Muscle of arm (tissue), 14 donors: ENCODE measurements around the gene CENPU. TPM values are rescaled to one million over a fixed set of nuclear protein-coding genes. Genes with fewer than 3 reads are reported as not detected.
"Not testable (repeated sequence)": the region's sequence is repeated elsewhere in the genome, so short reads cannot be mapped to it uniquely, and the experiment has no call there.

ENCODE experiments used
- DNase-seq: peaks from one replicate; pipeline ENCODE4 v3.0.0-alpha.2; 2013
- long read RNA-seq, 11 donors: transcript quantifications; one replicate each; lab custom pipeline, GENCODE V29; 2026
- polyA plus RNA-seq, 12 donors: library from polyadenylated mRNA; unstranded; fragments of 120-200 nt; gene quantifications; one replicate each; pipeline ENCODE4 v1.2.1, GENCODE V29; 2013; ENCODE audit not compliant: insufficient read length in 12 of 12

CENPU gene, protein sequence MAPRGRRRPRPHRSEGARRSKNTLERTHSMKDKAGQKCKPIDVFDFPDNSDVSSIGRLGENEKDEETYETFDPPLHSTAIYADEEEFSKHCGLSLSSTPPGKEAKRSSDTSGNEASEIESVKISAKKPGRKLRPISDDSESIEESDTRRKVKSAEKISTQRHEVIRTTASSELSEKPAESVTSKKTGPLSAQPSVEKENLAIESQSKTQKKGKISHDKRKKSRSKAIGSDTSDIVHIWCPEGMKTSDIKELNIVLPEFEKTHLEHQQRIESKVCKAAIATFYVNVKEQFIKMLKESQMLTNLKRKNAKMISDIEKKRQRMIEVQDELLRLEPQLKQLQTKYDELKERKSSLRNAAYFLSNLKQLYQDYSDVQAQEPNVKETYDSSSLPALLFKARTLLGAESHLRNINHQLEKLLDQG
- 10 to 100 TPM in 11 of 12 donors, not detected in 1; 19.1 to 48.5 (median 29.9) TPM for polyA plus RNA-seq
- long read RNA-seq, donor 1, partial matches to known transcripts: 0 of 1 reads
- long read RNA-seq, donor 1, other reads (novel, unspliced or antisense): 0 of 1 reads
- long read RNA-seq, donor 2, transcript CENPU-201 (13 exons, 1,998 nt): major isoform, 7 of 9 reads
- long read RNA-seq, donor 2, partial matches to known transcripts: 0 of 9 reads
- long read RNA-seq, donor 2, other reads (novel, unspliced or antisense): 0 of 9 reads
- long read RNA-seq, donor 3, partial matches to known transcripts: 0 of 2 reads
- long read RNA-seq, donor 3, other reads (novel, unspliced or antisense): 0 of 2 reads
- long read RNA-seq, donor 4, partial matches to known transcripts: 0 of 3 reads
- long read RNA-seq, donor 4, other reads (novel, unspliced or antisense): 0 of 3 reads
- long read RNA-seq, donor 5, transcript CENPU-201 (13 exons, 1,998 nt): major isoform, 8 of 30 reads
- long read RNA-seq, donor 5, partial matches to known transcripts: 16 of 30 reads
- long read RNA-seq, donor 5, other reads (novel, unspliced or antisense): 5 of 30 reads
- long read RNA-seq, donor 6, transcript CENPU-201 (13 exons, 1,998 nt): major isoform, 5 of 7 reads
- long read RNA-seq, donor 6, partial matches to known transcripts: 0 of 7 reads
- long read RNA-seq, donor 6, other reads (novel, unspliced or antisense): 0 of 7 reads
- long read RNA-seq, donor 7, partial matches to known transcripts: 0 of 4 reads
- long read RNA-seq, donor 7, other reads (novel, unspliced or antisense): 0 of 4 reads
- long read RNA-seq, donor 8, partial matches to known transcripts: 0 of 4 reads
- long read RNA-seq, donor 8, other reads (novel, unspliced or antisense): 0 of 4 reads
- long read RNA-seq, donor 9, partial matches to known transcripts: 0 of 3 reads
- long read RNA-seq, donor 9, other reads (novel, unspliced or antisense): 0 of 3 reads
- long read RNA-seq, donor 10, transcript CENPU-201 (13 exons, 1,998 nt): major isoform, 7 of 12 reads
- long read RNA-seq, donor 10, partial matches to known transcripts: 0 of 12 reads
- long read RNA-seq, donor 10, other reads (novel, unspliced or antisense): 0 of 12 reads
- long read RNA-seq, donor 11, transcript CENPU-201 (13 exons, 1,998 nt): major isoform, 7 of 9 reads
- long read RNA-seq, donor 11, partial matches to known transcripts: 0 of 9 reads
- long read RNA-seq, donor 11, other reads (novel, unspliced or antisense): 0 of 9 reads

DNA sequence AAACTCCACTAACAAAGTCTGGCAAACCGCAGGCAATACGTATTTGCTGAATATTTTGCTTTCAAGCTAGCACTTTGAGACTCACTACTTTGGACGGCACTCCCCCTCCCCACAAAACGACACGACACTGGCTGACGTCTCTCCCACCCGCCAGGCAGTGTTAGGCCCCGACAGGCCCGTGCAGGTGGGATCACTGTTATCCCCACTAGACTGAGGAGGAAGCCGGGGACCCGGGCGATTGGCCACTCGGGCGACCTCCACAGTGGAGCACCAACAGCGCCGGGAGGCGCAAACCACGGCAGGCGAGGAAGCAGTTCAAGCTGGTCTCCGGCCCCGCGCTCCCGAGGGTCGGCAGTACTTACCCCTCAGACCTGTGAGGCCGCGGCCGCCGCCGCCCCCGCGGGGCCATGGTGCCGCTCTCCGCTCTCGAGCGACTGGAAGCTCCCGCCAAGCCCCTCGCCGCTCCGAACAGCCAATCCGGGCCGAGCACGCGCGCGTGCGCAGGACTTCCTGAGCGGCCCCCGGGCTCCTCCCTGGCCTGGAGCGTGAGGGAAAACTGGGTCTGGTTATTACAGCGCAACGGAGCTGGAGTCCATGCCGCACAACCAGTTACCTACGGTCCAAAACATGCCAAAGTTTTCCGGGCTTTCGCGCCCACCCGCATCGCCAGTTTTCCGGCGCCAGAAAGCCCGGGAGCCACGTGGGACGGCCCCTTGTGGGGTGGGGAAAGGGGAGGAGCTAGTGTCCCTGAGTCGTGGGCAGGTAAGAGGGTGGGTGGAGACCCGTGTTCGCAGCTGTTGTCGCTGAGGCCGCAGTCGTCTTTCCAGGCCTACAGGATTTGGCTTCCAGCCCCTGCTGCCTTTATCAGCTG, at the start of gene CENPU:
Gene CENPU, minus strand, starts transcription at position 443 of the 871 bp plus-strand sequence. Its CDS starts 34 bp downstream, at position 409.
- peak; percentile 98 for DNase-seq

DNA sequence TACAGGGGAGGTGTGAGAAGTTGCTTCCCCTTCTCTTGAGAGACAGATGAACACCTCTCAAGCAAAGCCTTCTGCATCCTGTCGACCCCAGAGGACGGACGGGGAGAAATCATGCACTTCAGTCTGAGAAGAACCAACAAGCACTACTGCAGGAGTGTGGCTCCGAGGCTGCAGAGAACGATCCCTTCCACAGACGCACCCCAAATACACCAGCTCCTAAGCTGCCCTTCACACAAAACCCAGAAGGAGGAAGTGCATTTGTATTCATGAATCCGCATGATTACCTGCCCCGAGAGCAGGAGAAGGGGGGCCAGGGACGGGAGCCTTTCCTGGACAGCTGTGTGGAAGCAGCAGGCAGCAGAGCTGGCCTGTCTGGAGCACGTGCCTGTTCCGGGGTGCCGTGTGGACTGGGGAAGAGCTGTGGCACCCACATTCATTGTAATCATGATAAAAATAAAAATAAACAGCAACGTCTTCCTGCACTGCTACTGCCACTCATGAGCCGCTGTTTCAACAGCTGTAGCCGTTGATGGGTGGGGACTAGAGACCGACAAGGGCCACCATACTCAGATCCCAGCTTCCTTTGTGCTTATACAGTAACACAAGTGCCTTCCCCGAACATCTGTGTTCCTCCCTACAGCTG, 49.0 kb upstream of the CENPU start:
- DNase-seq: no peak

DNA sequence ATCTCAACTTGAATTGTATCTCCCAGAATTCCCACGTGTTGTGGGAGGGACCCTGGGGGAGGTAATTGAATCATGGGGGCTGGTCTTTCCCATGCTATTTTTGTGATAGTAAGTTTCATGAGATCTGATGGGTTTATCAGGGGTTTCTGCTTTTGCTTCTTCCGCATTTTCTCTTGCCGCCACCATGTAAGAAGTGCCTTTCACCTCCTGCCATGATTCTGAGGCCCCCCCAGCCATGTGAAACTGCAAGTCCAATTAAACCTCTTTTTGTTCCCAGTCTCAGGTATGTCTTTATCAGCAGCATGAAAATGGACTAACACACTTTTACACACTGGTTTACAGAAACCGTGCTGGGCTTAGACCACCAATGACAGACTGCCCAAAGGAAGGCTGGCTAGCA, 45.3 kb upstream of the CENPU start:
- not testable (repeated sequence) for DNase-seq

DNA sequence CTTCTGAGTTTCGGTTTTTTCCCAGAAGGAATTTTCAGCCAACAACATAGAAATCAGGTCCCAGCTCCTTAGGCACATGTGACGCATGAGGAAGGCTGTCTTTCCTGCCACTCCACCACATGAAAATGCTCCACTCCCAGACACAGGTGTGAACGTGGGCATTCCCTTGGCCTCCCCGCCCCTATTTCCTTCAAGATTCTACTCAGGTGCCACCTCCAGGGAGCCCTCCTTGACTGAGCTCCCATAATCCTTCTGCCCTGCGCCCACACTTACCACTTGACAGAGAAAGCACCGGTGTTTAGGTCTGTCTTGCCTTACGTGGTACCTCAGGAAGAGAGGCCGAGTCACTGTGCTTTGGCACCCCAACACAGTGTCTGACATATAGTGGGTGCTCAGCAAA, 44.4 kb upstream of the CENPU start:
- DNase-seq: no peak

DNA sequence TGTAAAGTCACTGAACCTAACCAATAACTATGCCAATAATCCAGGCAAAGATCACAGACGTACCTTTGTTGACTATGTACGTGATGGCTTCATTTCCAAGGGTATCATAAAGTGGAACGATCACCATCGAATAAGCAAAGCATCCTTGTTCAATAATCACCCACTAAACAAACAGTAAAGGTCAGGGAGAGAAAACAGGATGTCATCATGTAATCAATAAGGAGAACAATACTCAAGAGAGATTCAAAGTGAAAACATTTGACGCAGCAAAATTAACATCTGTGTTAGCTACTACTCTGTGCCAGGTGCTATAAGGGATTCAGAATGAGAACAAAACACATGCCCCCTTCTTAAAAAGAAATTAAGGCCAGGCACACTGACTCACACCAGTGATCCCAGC, 42.9 kb upstream of the CENPU start:
- no peak for DNase-seq

DNA sequence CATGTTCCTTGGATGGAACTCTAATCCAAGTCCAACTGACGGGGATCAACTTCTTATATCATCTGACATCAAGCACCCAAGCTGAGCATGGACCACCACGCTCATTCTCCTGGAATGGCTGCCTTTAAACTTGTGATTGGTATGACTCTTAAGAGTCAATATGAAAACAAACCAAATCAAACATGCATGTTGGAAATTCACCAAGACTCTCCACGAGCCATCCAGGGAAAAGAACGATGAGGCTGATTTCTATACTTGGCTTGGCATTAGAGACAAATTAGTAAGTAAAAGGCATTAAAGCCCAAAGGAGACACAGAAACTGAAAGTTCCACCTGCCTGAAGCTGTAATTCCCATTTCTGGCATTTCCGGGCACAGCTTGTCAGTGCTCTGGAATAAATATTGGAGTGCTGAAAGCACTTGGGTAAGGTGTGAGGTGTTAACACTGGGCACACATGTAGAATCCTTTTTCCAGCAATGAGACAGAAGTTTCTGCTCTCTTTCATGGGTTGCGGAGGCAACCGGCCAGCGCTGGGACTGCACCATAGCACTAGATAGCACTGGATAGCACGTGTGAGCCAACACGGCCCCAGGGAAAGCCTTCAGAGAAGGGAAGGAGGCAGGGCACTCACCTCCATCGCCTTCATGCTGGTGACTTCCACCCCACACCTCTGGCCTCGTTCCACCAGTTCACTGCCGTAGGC, 42.1 kb upstream of the CENPU start:
- no peak for DNase-seq

DNA sequence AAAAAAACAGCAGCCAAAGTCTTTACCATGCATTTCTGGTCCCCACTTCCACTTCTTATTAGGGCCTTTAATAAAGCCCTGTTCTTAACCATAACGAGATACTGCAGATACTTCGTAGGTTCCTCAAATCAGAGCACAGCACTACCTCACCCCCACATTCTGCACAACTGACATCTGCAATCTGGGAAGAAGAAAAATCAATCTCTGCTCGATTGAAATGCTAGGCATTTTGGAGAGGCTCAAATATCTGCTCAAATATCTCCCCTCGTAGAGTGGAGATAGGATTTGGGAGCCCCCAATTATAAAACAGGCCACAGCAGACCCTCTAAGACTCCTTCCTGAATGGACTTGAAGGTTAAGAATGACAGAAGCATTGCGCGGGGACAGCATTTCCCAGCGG, 40.3 kb upstream of the CENPU start:
- no peak for DNase-seq

DNA sequence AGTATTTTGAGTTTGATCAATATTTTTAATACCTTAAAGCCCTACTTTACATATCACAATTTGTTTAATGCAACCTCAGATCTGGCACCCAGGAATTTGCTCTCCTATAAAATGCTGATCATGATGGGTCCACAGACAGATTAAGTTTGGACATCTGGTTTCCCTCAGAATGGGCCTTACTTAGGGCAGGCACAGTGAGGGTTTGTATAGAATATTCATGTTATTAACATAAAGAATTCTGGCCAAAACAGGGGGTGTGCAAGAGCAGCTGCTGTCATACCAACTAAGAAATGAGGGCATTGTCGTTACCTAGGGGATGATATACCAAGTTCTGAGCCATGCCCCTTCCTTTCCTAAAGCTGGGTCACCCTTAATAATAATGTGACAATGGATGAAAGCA, 37.5 kb upstream of the CENPU start:
- DNase-seq: no peak

DNA sequence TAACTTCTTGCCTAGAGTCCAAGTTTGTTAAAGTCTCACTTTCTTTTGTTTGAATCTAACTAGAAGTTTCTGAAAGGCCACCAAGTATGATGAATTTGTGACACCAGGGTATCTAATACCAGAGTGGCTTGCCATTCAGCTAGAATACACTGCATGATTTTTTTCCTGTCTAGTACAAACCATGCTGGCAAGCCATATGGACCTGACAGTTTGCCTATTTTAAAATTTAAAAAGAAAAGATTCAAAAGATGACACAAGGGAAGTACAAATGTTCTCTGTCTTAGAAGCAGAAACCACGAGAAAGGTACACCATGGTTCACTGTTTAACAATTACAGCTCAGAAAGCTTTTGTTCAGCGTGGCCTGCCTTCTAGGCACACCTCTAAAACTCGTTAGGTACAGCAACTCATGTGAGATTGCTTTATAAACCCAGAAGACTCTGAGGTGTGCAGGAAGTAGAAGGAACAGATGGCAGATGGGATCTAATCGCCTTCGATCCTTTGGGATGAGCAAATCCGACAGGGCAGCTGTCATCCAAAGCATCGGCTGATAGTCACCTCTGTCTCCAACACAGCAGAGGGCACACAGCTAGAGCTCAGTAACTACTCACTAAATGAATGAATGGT, 35.4 kb upstream of the CENPU start:
- no peak for DNase-seq

DNA sequence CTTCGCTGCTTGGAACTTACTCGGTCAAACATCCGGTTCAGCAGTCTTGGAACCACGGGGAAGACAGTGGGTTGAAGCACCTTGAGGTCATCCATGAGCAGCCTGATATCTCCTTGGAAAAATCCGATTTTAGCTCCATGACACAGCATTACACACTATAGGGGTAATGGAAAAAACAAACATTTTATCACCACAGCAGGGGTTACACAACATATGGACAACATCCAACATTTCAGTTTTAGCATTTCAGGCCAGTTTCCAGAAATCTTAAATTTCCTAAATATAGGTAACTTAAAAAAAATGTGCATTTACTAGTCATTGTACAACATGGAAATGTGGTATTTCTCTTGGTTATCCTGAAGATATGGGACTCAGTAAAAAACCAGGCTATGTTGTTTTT, 34.4 kb upstream of the CENPU start:
- DNase-seq: no peak

DNA sequence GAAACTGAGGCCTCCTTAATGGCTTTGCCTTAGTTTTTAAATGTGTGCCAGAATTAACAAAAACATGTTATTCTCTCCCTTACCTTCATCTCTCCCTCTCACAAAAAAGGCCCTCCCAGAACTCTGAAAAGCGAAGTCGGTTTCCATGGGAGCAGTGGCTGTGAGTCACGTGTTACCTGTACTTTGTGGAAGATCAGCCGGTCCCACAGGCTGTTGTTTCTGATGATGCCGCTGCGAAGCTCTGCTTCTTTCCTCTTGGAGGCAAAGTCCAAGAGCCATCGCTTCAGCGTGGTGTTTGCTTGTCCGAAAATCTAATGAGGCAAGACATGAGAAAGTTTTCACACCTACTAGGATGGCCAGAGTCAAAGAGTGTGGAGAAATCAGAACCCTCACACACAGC, 32.5 kb upstream of the CENPU start:
- DNase-seq: no peak

DNA sequence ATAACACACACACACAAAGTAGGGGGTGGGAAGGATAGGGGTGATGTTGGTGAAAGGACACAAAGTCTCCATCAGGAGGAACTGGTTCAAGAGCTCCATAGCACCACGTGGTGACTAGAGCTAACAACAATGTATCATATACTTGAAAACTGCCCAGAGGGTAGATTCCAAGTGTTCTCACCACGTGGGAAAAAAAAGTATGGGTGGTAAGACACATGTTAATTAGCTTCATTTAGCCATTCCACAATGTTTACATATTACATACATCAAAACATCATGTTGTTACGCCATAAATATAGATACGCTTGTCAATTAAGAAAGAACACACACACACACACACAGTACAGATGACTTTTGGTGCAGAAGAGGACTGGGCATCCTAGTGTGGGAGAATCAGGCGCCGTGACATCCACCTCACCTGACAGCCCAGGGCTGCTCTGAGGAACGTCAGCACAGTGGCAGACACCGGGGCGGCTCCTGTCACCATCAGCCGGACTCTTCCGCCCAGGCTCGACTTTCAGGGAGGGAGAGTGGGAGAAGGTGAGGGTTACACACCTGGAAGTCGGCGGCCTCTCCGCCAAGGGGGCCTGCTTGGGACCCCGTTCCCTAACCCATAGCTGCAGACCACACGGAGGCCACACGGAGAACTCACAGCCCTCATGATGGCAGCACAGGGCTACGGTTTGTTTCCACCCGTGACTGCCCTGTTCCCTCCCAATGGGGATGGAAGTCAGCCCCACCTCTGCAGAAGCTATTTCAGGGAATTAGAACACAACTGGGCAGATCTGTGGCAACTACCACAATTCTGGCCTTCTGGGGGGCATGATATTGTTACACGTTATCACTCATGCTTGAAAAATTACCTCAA, 31.8 kb upstream of the CENPU start:
- DNase-seq: no peak

DNA sequence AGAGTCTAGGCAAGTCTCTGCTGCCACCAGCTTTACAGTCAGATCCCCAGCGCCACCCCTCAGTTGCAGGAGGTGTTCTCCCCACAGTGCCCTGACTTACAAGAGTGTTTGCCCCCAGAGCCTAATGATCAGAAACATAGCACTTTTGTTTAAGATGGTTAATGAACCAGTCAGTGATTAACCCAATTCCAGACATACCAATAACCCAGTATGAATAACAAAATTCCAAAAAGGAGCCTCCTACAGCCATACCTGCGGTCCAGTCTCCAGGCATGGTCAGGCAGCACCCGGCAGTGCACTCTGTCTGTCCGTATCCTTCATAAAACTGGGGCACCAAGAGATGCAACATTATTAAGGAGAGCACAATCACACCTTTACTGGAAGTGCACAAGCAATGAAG, 30.7 kb upstream of the CENPU start:
- DNase-seq: no peak

DNA sequence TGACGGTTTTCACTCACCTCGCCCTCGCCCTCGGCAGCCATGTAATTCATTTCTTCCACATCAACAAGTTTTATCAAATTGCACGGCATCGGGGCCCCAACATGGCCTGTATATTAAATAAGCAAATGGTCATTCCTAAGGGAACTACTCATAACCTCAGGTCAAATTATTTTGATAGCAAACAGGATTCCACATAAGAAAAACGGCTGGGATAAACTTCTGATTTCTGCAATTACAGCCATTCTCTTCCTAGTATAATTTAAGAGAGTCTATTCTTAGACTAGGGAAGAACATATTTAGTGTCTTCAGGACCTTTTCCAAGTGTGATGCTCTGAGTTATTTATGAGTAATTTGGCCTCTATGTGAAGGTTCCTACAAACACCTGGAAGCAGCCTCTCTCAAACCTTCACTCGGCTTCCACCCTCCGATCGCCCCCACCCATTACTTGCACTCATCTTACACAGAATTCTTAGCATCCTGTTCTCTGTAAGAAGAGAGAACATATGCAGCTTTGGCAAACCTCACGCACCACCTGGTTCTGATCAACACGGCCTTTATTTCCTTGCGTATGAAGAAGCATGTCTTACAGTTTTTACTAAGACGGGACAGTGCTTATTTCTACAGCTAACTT, 29.4 kb upstream of the CENPU start:
- peak; percentile 88 for DNase-seq

DNA sequence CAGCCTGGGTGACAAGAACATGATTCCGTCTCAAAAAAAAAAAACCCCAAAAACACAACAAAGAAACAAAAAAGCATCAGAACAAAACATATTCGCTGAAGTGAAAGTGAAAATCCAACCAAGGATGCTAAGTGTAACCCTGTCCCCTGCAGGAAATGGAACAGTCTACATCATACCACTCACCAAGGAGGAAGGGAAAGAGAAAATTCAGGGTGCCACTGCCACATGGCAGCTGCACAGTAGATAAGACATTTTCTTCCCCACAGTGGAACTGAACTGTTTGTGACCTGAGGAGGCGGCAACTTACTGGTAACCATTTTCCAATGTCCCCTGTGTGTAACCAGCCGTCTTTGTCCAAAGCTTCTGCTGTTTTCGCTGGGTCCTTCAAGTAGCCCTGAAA, 28.2 kb upstream of the CENPU start:
- no peak for DNase-seq

DNA sequence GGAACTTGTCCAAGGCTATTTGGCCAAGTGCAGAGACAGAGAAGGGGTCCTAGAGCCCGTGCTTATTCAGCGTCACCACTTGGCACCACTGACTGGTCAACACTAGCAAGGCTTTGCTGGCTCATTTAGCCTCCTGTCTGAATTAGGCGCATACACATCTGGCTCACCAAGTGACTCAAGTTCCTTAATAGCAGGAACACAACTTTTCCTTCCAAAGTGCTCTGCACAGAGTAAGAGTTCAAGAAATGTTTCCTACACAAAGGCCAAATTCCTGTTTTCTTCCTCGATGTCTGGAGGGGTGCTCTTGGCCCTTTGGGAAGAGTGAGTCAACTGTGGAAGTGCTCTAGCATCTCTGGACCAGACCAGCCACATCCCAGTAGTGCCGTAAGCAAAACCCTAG, 26.8 kb upstream of the CENPU start:
- no peak for DNase-seq

DNA sequence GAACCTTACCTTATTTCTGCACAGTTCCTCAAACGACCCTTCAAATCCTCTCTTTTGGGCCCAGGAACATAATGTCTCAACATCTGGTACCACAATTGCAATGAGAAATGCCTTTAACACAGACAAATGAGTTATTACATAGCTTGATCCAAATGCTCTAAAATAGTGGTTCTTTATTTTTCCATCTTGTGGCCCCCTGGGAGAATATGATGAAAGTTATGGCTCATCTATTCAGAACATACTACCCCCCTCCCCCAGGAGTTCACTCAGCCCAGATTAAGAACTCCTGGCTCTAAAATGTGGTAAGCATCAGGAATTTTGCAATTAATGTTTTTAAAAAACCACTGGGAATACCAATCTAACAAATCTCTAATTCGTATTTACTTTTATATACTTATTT, 23.9 kb upstream of the CENPU start:
- no peak for DNase-seq
